Naive thymus-derived CD4-positive, alpha-beta T cell (primary cell): Measurements from ENCODE around the gene SPTBN4. TPM values are rescaled to one million over a fixed set of nuclear protein-coding genes. Genes with fewer than 3 reads are reported as not detected.

ENCODE experiments used
- ATAC-seq: fragments of 150-1000 bp; cut with Tn5 transposase; 2 replicates; pipeline ENCODE4 v1.10.0; 2021; ENCODE audit warnings: mild to moderate bottlenecking, moderate library complexity
- CTCF ChIA-PET: fragments of 350-600 bp; sonication (Branson Sonifier 250); formaldehyde crosslinking; loops from one replicate; lab custom pipeline; 2021; ENCODE audit warnings: antibody characterized with exemption; lab: Charles Lee
- POLR2A ChIA-PET: fragments of 350-600 bp; sonication (Branson Sonifier 250); formaldehyde crosslinking; loops from one replicate; lab custom pipeline; 2021; ENCODE audit warnings: antibody characterized with exemption, inconsistent platforms; lab: Charles Lee
- DNase-seq, 9 donors: peaks; one replicate each; pipeline versions ENCODE4 v3.0.0 to v3.0.0-alpha.2; 2020 to 2022; ENCODE audit warnings: mixed read lengths in 1 of 9
- H3K27ac ChIP-seq: one replicate; pipeline ENCODE4 v1.7.0; 2013; ENCODE audit warnings: mild to moderate bottlenecking, low read depth, low read length, moderate library complexity
- H3K27me3 ChIP-seq, 2 donors: one replicate each; pipeline ENCODE4 v1.7.0; 2013; ENCODE audit warnings: low read length in 2 of 2, mild to moderate bottlenecking in 2 of 2, moderate library complexity in 2 of 2; ENCODE audit not compliant: control insufficient read depth in 2 of 2, insufficient read depth in 2 of 2
- H3K36me3 ChIP-seq, 3 experiments: 1 replicate in 2 of 3; 2 replicates in 1 of 3; pipeline ENCODE4 v1.7.0; 2013; ENCODE audit warnings: low read length in 3 of 3, mild to moderate bottlenecking in 3 of 3, moderate library complexity in 1 of 3; ENCODE audit not compliant: insufficient read depth in 3 of 3, control insufficient read depth in 2 of 3
- H3K4me1 ChIP-seq, 2 donors: one replicate each; pipeline ENCODE4 v1.7.0; 2013; ENCODE audit warnings: low read length in 2 of 2, mild to moderate bottlenecking in 2 of 2, moderate library complexity in 1 of 2; ENCODE audit not compliant: control insufficient read depth in 2 of 2, insufficient read depth in 2 of 2
- H3K4me3 ChIP-seq: 2 replicates; pipeline ENCODE4 v1.7.0; 2013; ENCODE audit warnings: mild to moderate bottlenecking, low read length
- H3K9me3 ChIP-seq, 3 experiments: 1 replicate in 2 of 3; 2 replicates in 1 of 3; pipeline ENCODE4 v1.7.0; 2013; ENCODE audit warnings: low read length in 3 of 3; ENCODE audit not compliant: control insufficient read depth in 2 of 3
- H3K27ac Mint-ChIP-seq, 9 donors: one replicate each; pipeline ENCODE4 v1.8.0; 2020 to 2022; ENCODE audit warnings: mixed read lengths in 9 of 9, mild to moderate bottlenecking in 8 of 9, moderate library complexity in 5 of 9, inconsistent platforms in 2 of 9
- H3K27me3 Mint-ChIP-seq, 5 donors: one replicate each; pipeline ENCODE4 v1.8.0; 2021 to 2022; ENCODE audit warnings: mixed read lengths in 5 of 5, mild to moderate bottlenecking in 1 of 5
- H3K36me3 Mint-ChIP-seq, 5 donors: one replicate each; pipeline ENCODE4 v1.8.0; 2020 to 2022; ENCODE audit warnings: mixed read lengths in 5 of 5, mild to moderate bottlenecking in 3 of 5, inconsistent platforms in 1 of 5
- H3K4me1 Mint-ChIP-seq, 7 donors: one replicate each; pipeline ENCODE4 v1.8.0; 2020 to 2022; ENCODE audit warnings: mixed read lengths in 7 of 7, mild to moderate bottlenecking in 3 of 7, inconsistent platforms in 1 of 7
- H3K4me3 Mint-ChIP-seq, 10 donors: one replicate each; pipeline ENCODE4 v1.8.0; 2020 to 2022; ENCODE audit warnings: mild to moderate bottlenecking in 10 of 10, mixed read lengths in 10 of 10, moderate library complexity in 6 of 10, inconsistent platforms in 2 of 10
- H3K9me3 Mint-ChIP-seq, 11 donors: one replicate each; pipeline ENCODE4 v1.8.0; 2020 to 2022; ENCODE audit warnings: mixed read lengths in 11 of 11, mild to moderate bottlenecking in 4 of 11, inconsistent platforms in 1 of 11, moderate library complexity in 1 of 11
- intact Hi-C, 2 donors: fragments of 100-400 bp; cut with micrococcal nuclease; formaldehyde crosslinking; loops; one replicate each; pipeline ENCODE4 v1.15.1; 2023
- polyA plus RNA-seq, 2 donors: library from polyadenylated mRNA; unstranded; fragments of 300-500 nt; fragmentation: Illumina TruSeq; gene quantifications; one replicate each; pipeline ENCODE4 v1.2.3, GENCODE V29; 2021
- total RNA-seq, 6 experiments: library from RNA in 5 of 6; stranded (reverse) in 5 of 6; gene quantifications; 1 replicate in 5 of 6; 2 replicates in 1 of 6; pipeline ENCODE4 v1.2.3 and lab custom pipeline; 2021 to 2026

Gene SPTBN4
- total and polyA plus RNA-seq, 7 experiments from 2014 or later = 0.20 to 1.5 (median 0.66) TPM; not detected in 1

DNA sequence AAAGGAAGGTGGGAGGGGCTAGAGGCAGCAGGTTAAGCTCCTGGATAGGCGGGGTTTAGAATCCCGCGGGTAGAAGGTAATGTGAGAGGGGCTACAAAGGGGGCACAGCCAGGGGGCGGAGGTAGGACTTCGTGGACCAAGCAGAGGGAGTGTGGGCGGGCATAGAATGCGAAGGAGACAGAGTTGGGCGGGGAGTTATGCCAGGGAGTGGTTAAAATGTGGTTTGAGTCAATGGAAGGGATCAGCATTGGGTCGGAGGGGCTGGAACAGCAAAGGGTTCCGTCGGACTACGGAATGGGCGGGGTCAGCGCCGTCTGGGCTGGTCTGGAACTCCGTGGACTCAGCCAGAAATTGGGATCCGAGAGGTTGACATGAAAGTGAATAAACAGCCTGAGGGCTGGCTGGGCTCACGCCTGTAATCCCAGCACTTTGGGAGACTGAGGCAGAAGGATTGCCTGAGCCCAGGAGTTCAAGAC lies 137.4 kb downstream of the SPTBN4 start:
- POLR2A ChIA-PET = interaction anchor here (0.9 to 4.2 kb wide), 8 partner anchors 11 to 201 kb away, joined by 3 to 34 read pairs (median 5); no protein-coding TSS in a partner anchor
- Mint-ChIP-seq H3K4me3 (peak overlapping the region; percentile 84 to 98 (median 88)), H3K27ac (peak overlapping the region; percentile 72 to 93 (median 86)), H3K4me1 (peaks cover 20 to 84% (median 72%) of the 10 kb centered on the region in 7 donors), H3K9me3 (peaks cover 0 to 2% (median 0%) of the 10 kb centered on the region in 11 donors), H3K27me3 (peaks cover 18 to 35% (median 23%) of the 10 kb centered on the region in 5 donors), H3K36me3 (peaks cover 0 to 1% (median 0%) of the 10 kb centered on the region in 5 donors)
- H3K9me3 ChIP-seq = no peaks in the 10 kb centered on the region
- ATAC-seq (no peak), DNase-seq (no peak)
- peak overlapping the region; percentile 72 for H3K4me3 ChIP-seq
- CTCF ChIA-PET = interaction anchor here (1.0 to 4.4 kb wide), 8 partner anchors 10 to 705 kb away, joined by 3 to 42 read pairs (median 4); no protein-coding TSS in a partner anchor
- peaks cover 53 to 60% of the 10 kb centered on the region in 2 donors for H3K4me1 ChIP-seq
- intact Hi-C loops = loop anchor here (1.0 to 10.0 kb wide), 6 partner anchors 111 to 951 kb away; partner anchors contain the start of genes BLVRB (in 1 of the 2), C19orf47 (in 1 of the 2), PLD3 (in 1 of the 2) and SERTAD3 (in 1 of the 2)
- H3K36me3 ChIP-seq = no peaks in the 10 kb centered on the region
- no peak overlapping the region for H3K27ac ChIP-seq
- peaks cover 7 to 21% of the 10 kb centered on the region in 2 donors for H3K27me3 ChIP-seq

DNA sequence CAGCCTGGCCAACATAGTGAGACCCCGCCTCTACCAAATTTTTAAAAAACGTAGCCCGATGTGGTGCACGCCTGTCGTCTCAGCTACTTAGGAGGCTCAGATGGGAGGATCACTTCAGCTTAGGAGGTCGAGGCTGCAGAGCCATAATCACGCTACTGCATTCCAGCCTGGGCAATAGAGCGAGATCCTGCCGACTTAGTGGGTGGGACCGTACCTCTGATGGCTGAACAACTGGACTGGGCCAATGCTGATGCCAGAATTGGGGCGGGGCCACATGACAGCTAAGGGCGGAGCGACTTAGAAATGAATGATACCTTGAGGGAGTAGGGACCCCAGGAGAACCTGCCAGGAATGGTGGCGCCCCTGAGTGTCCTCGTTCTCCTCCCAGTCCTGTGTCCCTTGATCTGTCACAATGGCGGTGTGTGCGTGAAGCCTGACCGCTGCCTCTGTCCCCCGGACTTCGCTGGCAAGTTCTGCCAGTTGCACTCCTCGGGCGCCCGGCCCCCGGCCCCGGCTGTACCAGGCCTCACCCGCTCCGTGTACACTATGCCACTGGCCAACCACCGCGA lies 137.9 kb downstream of the SPTBN4 start:
- Mint-ChIP-seq H3K9me3 (peaks cover 0 to 2% (median 0%) of the 10 kb centered on the region in 11 donors), H3K4me1 (peaks cover 17 to 81% (median 70%) of the 10 kb centered on the region in 7 donors), H3K4me3 (peak overlapping the region; percentile 84 to 98 (median 88)), H3K36me3 (no peaks in the 10 kb centered on the region), H3K27me3 (peaks cover 13 to 30% (median 18%) of the 10 kb centered on the region in 5 donors), H3K27ac (peak overlapping the region; percentile 85 to 94 (median 91))
- Histone ChIP-seq H3K4me1 (peaks cover 52 to 60% of the 10 kb centered on the region in 2 donors), H3K36me3 (no peaks in the 10 kb centered on the region), H3K9me3 (no peaks in the 10 kb centered on the region), H3K27ac (peak overlapping the region; percentile 71), H3K4me3 (peak overlapping the region; percentile 72), H3K27me3 (peaks cover 4 to 16% of the 10 kb centered on the region in 2 donors)
- intact Hi-C loops = loop anchor here (1.0 to 10.0 kb wide), 11 partner anchors 9 to 950 kb away; partner anchors contain the start of genes BLVRB (in 1 of the 2), C19orf47 (in 1 of the 2), PLD3 (in 1 of the 2) and SERTAD3 (in 1 of the 2)
- POLR2A ChIA-PET = interaction anchor here (0.5 to 4.2 kb wide), 13 partner anchors 8 to 574 kb away, joined by 3 to 34 read pairs (median 5); no protein-coding TSS in a partner anchor
- DNase-seq = no peak
- CTCF ChIA-PET = interaction anchor here (0.7 to 4.4 kb wide), 7 partner anchors 11 to 704 kb away, joined by 3 to 42 read pairs (median 5); no protein-coding TSS in a partner anchor
- ATAC-seq = no peak

DNA sequence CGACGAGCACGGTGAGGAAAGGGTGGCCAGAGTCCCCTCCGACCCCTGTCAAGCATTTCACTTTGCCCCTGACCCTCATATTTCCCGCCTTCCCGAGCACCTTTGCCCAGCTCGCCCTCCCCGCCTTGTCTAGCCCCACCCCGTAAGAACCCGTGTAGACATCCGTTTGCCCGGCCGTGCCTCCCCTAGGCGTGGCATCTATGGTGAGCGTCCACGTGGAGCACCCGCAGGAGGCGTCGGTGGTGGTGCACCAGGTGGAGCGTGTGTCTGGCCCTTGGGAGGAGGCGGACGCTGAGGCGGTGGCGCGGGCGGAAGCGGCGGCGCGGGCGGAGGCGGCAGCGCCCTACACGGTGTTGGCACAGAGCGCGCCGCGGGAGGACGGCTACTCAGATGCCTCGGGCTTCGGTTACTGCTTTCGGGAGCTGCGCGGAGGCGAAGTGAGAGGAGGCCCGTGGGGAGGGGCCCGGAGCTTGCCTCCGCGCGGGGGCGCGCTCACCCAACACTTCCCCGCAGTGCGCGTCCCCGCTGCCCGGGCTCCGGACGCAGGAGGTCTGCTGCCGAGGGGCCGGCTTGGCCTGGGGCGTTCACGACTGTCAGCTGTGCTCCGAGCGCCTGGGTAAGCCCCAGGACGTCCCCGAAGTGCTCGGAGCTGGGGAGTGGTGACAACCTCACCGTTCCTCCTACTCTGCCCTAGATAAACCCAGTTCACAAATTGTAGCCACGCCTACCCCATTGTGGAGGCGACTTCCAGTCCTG lies 138.6 kb downstream of the SPTBN4 start:
- Mint-ChIP-seq H3K27me3 (peaks cover 11 to 27% (median 15%) of the 10 kb centered on the region in 5 donors), H3K4me3 (peak overlapping the region; percentile 84 to 98 (median 90)), H3K27ac (peak overlapping the region; percentile 78 to 94 (median 90)), H3K4me1 (peaks cover 15 to 83% (median 74%) of the 10 kb centered on the region in 7 donors), H3K36me3 (no peaks in the 10 kb centered on the region), H3K9me3 (peaks cover 0 to 2% (median 0%) of the 10 kb centered on the region in 11 donors)
- Histone ChIP-seq H3K27ac (peak overlapping the region; percentile 71), H3K4me1 (peaks cover 52 to 60% of the 10 kb centered on the region in 2 donors), H3K36me3 (no peaks in the 10 kb centered on the region), H3K9me3 (no peaks in the 10 kb centered on the region), H3K27me3 (peaks cover 4 to 10% of the 10 kb centered on the region in 2 donors), H3K4me3 (peak overlapping the region; percentile 72)
- peak; percentile 55 for ATAC-seq
- ChIA-PET CTCF (interaction anchor here (0.6 to 4.4 kb wide), 7 partner anchors 10 to 703 kb away, joined by 3 to 42 read pairs (median 4); no protein-coding TSS in a partner anchor), POLR2A (interaction anchor here (0.5 to 4.2 kb wide), 10 partner anchors 9 to 1283 kb away, joined by 3 to 34 read pairs (median 4); no protein-coding TSS in a partner anchor)
- intact Hi-C loops = loop anchor here (1.0 to 10.0 kb wide), 10 partner anchors 8 to 949 kb away; partner anchors contain the start of genes C19orf47 (in 1 of the 2), PLD3 (in 1 of the 2), SERTAD3 (in 1 of the 2) and SHKBP1 (in 1 of the 2)
- peak; percentile 60 to 83 (median 73) for DNase-seq

DNA sequence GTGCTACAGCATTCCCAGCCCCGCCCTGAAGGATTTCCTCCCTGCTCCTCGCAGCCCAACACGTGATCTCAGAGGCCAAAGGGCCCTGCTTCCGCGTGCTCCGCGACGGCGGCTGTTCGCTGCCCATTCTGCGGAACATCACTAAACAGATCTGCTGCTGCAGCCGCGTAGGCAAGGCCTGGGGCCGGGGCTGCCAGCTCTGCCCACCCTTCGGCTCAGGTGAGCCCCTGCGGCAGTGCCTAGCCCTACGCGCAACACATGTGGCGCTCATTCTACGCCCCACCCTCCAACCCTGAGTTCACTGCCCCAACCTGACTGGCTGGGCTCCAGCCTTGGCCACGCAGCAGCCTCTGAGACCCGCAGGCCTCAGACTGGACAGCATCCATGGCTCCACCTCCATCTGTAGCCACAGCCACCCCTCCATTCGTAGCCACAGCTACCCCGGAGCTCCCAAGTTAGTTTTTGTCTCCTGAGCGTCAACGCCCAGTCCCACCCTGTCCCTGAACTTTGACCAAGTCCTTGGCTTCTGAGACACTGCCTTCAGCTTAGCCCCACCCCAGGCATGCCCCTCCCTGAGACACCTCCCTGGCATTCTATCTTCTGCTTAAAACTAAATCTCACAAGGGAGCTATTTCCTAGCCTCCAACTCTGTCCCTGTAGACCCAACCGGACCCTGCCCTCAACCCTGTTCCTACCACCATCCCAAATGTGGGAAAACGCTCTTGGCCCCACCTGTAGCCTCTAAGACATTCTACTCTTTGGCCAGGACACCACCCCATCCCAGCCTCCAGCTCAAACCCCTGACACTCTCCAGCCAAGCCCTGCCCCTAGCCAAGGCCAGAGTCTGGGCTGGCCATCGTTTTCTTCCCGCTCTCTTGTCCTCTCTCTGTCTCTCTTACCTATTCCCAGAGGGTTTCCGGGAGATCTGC lies 140.8 kb downstream of the SPTBN4 start:
- intact Hi-C loops = loop anchor here in 1 of 2 donors (10.0 kb wide), 2 partner anchors 463 to 947 kb away; no protein-coding TSS in a partner anchor
- H3K4me1 ChIP-seq = peaks cover 44 to 49% of the 10 kb centered on the region in 2 donors
- H3K9me3 Mint-ChIP-seq = peaks cover 0 to 2% (median 0%) of the 10 kb centered on the region in 11 donors
- no peak overlapping the region for H3K4me3 ChIP-seq
- peak overlapping the region in 8 of 9 donors; percentile 40 to 92 (median 80) for H3K27ac Mint-ChIP-seq
- H3K27me3 Mint-ChIP-seq = peaks cover 0 to 16% (median 5%) of the 10 kb centered on the region in 5 donors
- H3K4me3 Mint-ChIP-seq = peak overlapping the region; percentile 35 to 98 (median 78)
- H3K4me1 Mint-ChIP-seq = peaks cover 25 to 85% (median 74%) of the 10 kb centered on the region in 7 donors
- no peaks in the 10 kb centered on the region for H3K9me3 ChIP-seq
- POLR2A ChIA-PET = interaction anchor here (0.6 to 1.4 kb wide), 5 partner anchors 26 to 1495 kb away, joined by 3 read pairs; partner anchors contain the start of gene BLVRB
- CTCF ChIA-PET = interaction anchor here (0.6 to 1.0 kb wide), 2 partner anchors 8 to 26 kb away, joined by 3 read pairs; no protein-coding TSS in a partner anchor
- DNase-seq = no peak
- no peaks in the 10 kb centered on the region for H3K36me3 ChIP-seq
- ATAC-seq = no peak
- H3K36me3 Mint-ChIP-seq = no peaks in the 10 kb centered on the region
- H3K27me3 ChIP-seq = no peaks in the 10 kb centered on the region
- H3K27ac ChIP-seq = no peak overlapping the region

DNA sequence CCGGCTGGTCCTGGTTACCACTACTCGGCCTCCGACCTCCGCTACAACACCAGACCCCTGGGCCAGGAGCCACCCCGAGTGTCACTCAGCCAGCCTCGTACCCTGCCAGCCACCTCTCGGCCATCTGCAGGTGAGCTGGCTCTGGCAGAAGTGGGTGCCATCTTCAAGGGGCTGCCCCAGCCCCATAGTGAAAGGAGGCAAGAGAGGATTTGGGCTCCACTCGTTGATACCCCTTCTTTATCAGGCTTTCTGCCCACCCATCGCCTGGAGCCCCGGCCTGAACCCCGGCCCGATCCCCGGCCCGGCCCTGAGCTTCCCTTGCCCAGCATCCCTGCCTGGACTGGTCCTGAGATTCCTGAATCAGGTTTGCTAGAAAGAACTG lies 141.4 kb downstream of the SPTBN4 start:
- POLR2A ChIA-PET = interaction anchor here (0.6 to 1.4 kb wide), 4 partner anchors 25 to 1468 kb away, joined by 3 read pairs; no protein-coding TSS in a partner anchor
- Mint-ChIP-seq H3K9me3 (peaks cover 0 to 2% (median 0%) of the 10 kb centered on the region in 11 donors), H3K27ac (peak overlapping the region in 6 of 9 donors; percentile 41 to 92 (median 80)), H3K27me3 (peaks cover 0 to 12% (median 0%) of the 10 kb centered on the region in 5 donors), H3K36me3 (no peaks in the 10 kb centered on the region), H3K4me3 (peak overlapping the region in 7 of 10 donors; percentile 35 to 98 (median 84)), H3K4me1 (peaks cover 25 to 82% (median 72%) of the 10 kb centered on the region in 7 donors)
- CTCF ChIA-PET = interaction anchor here (0.6 to 1.0 kb wide), 2 partner anchors 9 to 26 kb away, joined by 3 read pairs; no protein-coding TSS in a partner anchor
- intact Hi-C loops = loop anchor here in 1 of 2 donors (10.0 kb wide), 2 partner anchors 463 to 947 kb away; no protein-coding TSS in a partner anchor
- Histone ChIP-seq H3K9me3 (no peaks in the 10 kb centered on the region), H3K4me1 (peaks cover 38 to 53% of the 10 kb centered on the region in 2 donors), H3K36me3 (no peaks in the 10 kb centered on the region), H3K27me3 (no peaks in the 10 kb centered on the region), H3K27ac (no peak overlapping the region), H3K4me3 (no peak overlapping the region)
- no peak for DNase-seq
- no peak for ATAC-seq
